HUES48 (cell line): ENCODE results near the gene CDC42EP3.

ENCODE experiments used
- H3K27ac ChIP-seq: one replicate; pipeline ENCODE4 v1.7.0; 2013; ENCODE audit warnings: low read depth, low read length, inconsistent platforms
- H3K27me3 ChIP-seq: 2 replicates; pipeline ENCODE4 v1.6.1; 2013; ENCODE audit warnings: mild to moderate bottlenecking, low read length; ENCODE audit not compliant: control insufficient read depth, insufficient read depth
- H3K36me3 ChIP-seq: 2 replicates; pipeline ENCODE4 v1.6.1; 2013; ENCODE audit warnings: low read length; ENCODE audit not compliant: control insufficient read depth, insufficient read depth
- H3K4me1 ChIP-seq: 2 replicates; pipeline ENCODE4 v1.6.1; 2013; ENCODE audit warnings: mild to moderate bottlenecking, low read length; ENCODE audit not compliant: control insufficient read depth, insufficient read depth
- H3K4me3 ChIP-seq: 2 replicates; pipeline ENCODE4 v1.5.1; 2013; ENCODE audit warnings: mild to moderate bottlenecking, low read depth, low read length
- H3K9ac ChIP-seq: 2 replicates; pipeline ENCODE4 v1.6.1; 2013; ENCODE audit warnings: mild to moderate bottlenecking, low read depth, low read length, moderate library complexity
- H3K9me3 ChIP-seq: 2 replicates; pipeline ENCODE4 v1.6.1; 2013; ENCODE audit warnings: low read length; ENCODE audit not compliant: control insufficient read depth, insufficient read depth

The CDC42EP3 gene, protein sequence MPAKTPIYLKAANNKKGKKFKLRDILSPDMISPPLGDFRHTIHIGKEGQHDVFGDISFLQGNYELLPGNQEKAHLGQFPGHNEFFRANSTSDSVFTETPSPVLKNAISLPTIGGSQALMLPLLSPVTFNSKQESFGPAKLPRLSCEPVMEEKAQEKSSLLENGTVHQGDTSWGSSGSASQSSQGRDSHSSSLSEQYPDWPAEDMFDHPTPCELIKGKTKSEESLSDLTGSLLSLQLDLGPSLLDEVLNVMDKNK

DNA sequence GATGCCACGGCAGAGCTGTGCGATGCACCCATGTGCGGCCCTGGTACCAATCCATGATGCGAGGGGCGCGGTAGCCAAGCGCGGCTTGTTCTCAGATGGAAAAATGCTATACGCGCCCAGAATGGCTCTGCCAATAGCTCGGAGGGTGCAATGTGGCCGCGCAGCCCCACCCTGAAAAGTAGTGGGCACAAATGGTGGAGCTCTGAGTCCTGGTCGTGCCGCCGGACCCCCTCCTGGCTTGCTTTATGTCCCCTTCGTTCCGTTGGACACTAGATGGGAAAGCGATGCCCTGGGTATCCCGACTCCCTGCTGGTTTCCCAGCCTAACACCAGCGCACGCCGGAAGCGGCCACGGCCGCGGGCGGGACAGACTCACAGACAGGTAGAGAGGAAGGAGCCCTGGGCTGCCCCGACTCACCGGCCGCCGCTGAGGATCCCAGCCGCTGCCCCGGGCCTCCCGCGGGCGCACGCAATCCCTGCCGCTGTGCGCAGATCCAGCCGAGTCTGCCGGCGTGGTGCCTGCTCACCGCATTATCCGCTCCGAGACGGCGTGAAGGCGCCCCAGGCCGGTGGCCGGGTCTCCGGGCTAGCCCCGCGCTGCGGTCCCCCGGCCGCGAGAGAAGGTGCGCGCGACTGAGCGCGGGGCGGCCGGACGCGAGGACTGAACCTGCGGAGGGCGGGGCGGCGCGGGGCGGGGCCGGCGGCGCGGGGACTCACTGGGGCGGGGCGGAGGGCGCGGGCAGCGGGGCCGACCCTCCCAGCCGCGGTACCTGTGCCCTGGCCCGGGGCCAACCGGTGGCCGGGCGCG is at the start of gene CDC42EP3:
CDC42EP3 (minus strand) TSS at position 634 of the 807 bp plus-strand sequence. CDS start 25,055 bp downstream, outside the sequence.
- Histone ChIP-seq H3K4me3 (peak within 1 kb of the TSS; percentile 95), H3K36me3 (peaks cover 21% of the 10 kb centered on the region), H3K9ac (peak within 1 kb of the TSS; percentile 85), H3K27ac (peak within 1 kb of the TSS; percentile 96), H3K27me3 (no peaks in the 10 kb centered on the region), H3K4me1 (peaks cover 47% of the 10 kb centered on the region), H3K9me3 (no peaks in the 10 kb centered on the region)

DNA sequence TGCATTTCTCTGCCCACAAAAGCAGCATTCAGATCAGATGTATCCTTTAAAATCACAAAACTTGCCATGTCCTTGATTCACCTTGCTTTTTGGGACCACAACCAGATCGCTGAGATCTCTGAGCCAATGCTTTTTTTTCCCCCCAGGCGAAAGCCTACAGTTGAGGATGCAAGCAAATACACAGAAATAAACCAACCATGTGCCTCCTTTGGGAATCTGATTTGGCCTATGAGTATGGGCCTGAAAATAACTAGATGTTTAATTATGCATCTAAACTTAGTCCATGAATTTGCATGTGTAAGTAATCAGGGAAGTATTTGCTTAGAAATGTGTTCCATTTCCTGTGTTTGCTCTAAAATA is 49.7 kb upstream of the CDC42EP3 start:
- H3K9ac ChIP-seq = no peak overlapping the region
- H3K36me3 ChIP-seq = no peaks in the 10 kb centered on the region
- H3K27me3 ChIP-seq = no peaks in the 10 kb centered on the region
- H3K9me3 ChIP-seq = peaks cover 8% of the 10 kb centered on the region
- H3K27ac ChIP-seq = no peak overlapping the region
- no peaks in the 10 kb centered on the region for H3K4me1 ChIP-seq
- no peak overlapping the region for H3K4me3 ChIP-seq

DNA sequence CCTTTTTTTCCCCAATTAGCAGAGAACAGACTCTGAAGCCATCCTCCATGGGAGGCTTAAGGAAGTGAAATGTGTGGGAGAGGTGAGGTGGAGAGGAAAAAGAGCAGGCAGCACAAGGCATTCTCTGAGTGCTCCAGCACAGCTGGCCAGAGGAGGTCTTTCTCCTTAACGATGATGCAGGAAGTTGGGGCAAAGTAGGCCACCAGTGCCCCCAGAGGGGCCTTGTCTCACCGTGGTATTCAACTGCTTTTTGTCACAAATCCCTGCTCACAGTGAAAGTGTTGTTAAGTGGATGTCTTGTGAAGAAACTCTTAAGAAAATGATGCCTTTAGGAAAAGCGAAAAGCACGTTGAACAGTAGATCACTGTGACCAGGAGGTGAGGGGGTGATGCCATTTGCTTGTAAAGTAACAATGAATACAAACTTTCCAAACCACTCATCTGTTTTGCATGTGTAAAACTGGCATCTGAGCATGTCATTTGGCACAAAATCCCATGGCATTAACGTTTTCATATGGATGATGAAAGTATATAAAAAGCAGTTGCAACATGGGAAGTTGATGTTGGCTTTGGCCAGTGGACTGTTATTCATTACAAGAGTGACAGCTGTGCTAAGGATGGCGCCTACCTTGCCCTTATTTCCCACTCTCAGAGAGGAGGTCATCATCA is 49.2 kb upstream of the CDC42EP3 start:
- Histone ChIP-seq H3K9ac (no peak overlapping the region), H3K27me3 (no peaks in the 10 kb centered on the region), H3K36me3 (no peaks in the 10 kb centered on the region), H3K27ac (no peak overlapping the region), H3K4me1 (no peaks in the 10 kb centered on the region), H3K9me3 (peaks cover 8% of the 10 kb centered on the region), H3K4me3 (no peak overlapping the region)

DNA sequence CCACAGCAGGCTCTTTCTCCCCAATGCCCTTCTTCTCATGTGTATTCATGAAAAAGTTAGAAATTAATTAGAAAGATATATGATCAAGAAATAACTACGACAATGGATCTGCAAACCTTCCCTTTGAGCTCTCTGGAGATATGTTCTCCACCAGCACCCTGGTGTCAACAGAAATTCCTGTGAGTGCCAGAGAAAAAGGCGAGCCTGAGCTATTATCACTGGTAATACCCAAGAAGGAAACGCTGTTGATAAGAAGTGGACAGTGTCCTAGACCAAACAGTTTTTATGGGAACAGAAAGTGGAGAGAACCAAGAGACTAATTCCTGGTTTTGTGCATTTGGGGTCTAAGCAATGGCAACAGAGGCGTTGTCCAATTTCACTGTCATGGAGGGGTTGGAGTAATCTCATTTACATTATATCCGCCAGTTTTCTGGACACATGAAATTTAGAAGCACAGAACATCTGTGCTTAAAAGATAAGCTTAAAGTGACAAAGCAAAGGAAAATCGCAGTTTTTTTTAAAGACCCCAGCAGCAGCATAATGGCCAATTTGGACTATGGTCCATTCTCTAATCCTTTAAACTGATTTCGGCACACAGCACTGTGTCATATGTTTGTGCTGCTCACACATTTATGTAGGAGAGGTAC is 47.2 kb upstream of the CDC42EP3 start:
- no peak overlapping the region for H3K27ac ChIP-seq
- no peak overlapping the region for H3K9ac ChIP-seq
- H3K27me3 ChIP-seq = no peaks in the 10 kb centered on the region
- H3K9me3 ChIP-seq = peaks cover 8% of the 10 kb centered on the region
- H3K4me3 ChIP-seq = no peak overlapping the region
- no peaks in the 10 kb centered on the region for H3K4me1 ChIP-seq
- H3K36me3 ChIP-seq = no peaks in the 10 kb centered on the region

DNA sequence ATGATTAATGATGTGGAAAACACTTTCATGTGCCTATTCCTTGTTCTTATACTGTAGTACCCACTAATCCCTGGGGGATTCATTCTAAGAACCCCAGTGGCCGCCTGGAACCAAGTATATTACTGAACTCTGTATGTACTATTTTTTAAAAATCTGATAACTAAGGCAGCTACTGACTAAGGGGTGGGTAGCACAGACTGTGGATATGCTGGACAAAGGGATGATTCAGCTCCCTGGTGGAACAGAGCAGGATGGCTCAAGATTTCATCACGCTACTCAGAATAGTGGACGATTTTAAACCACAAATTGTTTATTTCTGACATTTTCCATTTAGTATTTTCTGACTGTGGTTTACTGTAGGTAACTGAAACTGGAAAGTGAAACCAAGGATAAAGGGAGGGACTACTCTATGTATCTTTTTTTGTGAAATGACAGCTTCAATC is 41.8 kb upstream of the CDC42EP3 start:
- Histone ChIP-seq H3K27me3 (no peaks in the 10 kb centered on the region), H3K27ac (no peak overlapping the region), H3K4me1 (no peaks in the 10 kb centered on the region), H3K4me3 (no peak overlapping the region), H3K36me3 (no peaks in the 10 kb centered on the region), H3K9me3 (no peaks in the 10 kb centered on the region; the same call in 1 of the 2 replicates), H3K9ac (no peak overlapping the region)

DNA sequence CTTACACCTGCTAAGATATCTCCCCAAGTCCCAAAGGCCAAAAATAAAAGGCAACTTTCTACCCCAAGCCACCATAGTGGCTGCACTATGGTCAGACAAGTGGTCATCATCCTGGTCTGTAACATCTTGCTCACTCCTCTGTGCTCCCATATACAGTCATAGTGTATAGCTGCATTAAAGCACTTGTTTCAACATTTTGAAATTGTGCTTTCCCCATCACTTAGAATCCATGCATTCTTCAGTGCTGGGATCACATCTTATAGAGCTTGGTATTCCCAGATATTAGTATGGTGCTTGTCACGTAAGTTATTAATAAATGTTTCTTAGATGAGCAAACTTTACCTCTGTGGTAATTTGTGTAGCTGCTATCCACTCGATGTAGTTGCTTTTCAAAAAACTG is 40.4 kb upstream of the CDC42EP3 start:
- no peak overlapping the region for H3K4me3 ChIP-seq
- H3K27me3 ChIP-seq = no peaks in the 10 kb centered on the region
- no peaks in the 10 kb centered on the region for H3K36me3 ChIP-seq
- no peak overlapping the region for H3K27ac ChIP-seq
- no peaks in the 10 kb centered on the region for H3K4me1 ChIP-seq
- no peaks in the 10 kb centered on the region; the same call in 1 of the 2 replicates for H3K9me3 ChIP-seq
- H3K9ac ChIP-seq = no peak overlapping the region

DNA sequence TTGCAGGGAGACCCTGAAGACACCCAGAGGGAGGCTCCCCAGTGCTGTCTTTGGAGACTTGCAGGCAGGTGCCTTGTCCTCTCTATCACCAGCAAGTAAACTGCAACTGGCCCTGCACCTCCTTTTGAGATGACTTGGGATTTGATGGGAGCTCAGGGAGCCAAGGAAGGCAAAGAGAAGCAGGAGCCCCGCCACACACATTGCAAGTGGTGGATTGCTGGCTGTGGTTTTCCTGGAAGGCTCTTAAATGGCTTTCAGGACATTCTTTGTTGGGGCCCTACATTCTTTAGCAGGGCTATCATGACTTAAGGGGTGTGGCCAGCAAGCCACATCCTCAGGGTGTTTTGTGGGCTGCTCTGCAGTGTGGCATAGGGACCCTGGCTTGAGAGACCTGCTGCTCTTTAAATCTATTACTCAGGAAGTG is 39.9 kb upstream of the CDC42EP3 start:
- H3K9ac ChIP-seq = no peak overlapping the region
- H3K9me3 ChIP-seq = no peaks in the 10 kb centered on the region; the same call in 1 of the 2 replicates
- no peaks in the 10 kb centered on the region for H3K4me1 ChIP-seq

DNA sequence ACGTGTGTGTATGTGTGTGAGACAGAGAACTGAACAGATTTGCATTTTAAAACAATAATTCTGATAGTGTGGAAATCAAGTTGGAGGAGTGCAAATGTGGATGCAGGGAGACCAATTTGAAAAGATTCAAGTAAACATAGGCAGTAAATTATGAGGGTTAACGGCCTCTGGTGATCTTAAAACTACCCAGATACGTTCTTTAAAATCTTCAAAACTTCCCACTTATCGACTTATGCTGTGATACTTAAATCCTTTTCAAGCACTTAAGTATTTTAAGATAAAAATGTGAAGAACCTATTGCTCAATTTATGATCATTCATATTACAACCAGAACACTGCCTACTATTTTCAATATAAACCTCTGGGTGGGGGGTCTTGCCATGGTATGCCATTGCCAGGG is 37.7 kb upstream of the CDC42EP3 start:
- Histone ChIP-seq H3K27ac (no peak overlapping the region), H3K4me1 (no peaks in the 10 kb centered on the region), H3K9ac (no peak overlapping the region), H3K36me3 (no peaks in the 10 kb centered on the region), H3K27me3 (no peaks in the 10 kb centered on the region), H3K9me3 (no peaks in the 10 kb centered on the region), H3K4me3 (no peak overlapping the region)

More for the DNA sequence above, 39.9 kb upstream of the CDC42EP3 start:
- H3K27ac ChIP-seq = no peak overlapping the region
- H3K27me3 ChIP-seq = no peaks in the 10 kb centered on the region
- H3K4me3 ChIP-seq = no peak overlapping the region
- no peaks in the 10 kb centered on the region for H3K36me3 ChIP-seq

DNA sequence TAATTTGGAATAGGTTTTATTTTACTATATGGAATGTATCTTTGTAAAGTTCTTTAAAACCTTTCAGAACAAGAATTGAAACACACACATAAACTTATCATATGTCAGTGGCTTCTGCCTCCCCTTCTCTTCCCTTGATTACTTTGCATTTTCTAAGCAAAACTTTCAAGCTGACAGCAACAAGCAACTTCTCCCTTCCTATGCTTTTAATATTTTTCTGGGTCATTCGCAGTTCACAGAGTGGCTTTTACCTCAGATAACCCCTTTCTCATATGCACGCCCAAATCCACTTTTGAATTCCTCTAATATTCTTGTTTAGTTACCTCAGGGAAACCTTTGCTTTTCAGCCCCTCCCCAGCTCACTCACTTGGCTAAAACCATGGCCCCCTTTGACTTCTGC is 36.7 kb upstream of the CDC42EP3 start:
- Histone ChIP-seq H3K9me3 (no peaks in the 10 kb centered on the region), H3K4me1 (no peaks in the 10 kb centered on the region), H3K36me3 (no peaks in the 10 kb centered on the region), H3K27ac (no peak overlapping the region), H3K4me3 (no peak overlapping the region), H3K9ac (no peak overlapping the region), H3K27me3 (no peaks in the 10 kb centered on the region)

DNA sequence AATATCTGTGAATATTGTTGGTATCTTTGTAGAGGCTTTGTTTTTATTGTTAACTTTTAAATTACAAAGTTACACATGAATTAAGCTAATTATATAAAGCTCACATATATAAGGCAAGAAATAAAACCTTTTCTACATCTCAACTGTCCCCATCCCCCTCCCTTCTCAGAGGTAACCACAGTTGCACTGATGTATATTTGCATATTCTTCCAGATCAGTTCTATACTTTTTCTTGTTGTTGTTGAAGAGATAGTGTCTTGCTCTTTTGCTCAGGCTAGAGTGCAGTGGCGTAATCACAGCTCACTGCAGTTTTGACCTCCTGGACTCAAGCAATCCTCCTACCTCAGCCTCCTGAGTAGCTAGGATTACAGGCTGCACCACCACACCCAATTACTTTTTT is 36.0 kb upstream of the CDC42EP3 start:
- Histone ChIP-seq H3K9ac (no peak overlapping the region), H3K4me1 (no peaks in the 10 kb centered on the region), H3K9me3 (no peaks in the 10 kb centered on the region), H3K27ac (no peak overlapping the region), H3K27me3 (no peaks in the 10 kb centered on the region), H3K36me3 (no peaks in the 10 kb centered on the region), H3K4me3 (no peak overlapping the region)
